Measurements from ENCODE around the gene BCL11B.

BCL11B gene

GRCh38 chr14:99148131-99148530, 123.9 kb downstream of the BCL11B start:
- POLR2A ChIA-PET (ENCODE audit: low non-redundant PET): no interaction called here
- DNase-seq (ENCODE audit: low spot score): no peak
- no peak overlapping the region for H3K27ac ChIP-seq
- CTCF ChIA-PET: no interaction called here
- TF ChIP-seq CTCF (conservative IDR thresholded peaks at IDR 0.05; ENCODE audit: low read depth): no peak

DNA sequence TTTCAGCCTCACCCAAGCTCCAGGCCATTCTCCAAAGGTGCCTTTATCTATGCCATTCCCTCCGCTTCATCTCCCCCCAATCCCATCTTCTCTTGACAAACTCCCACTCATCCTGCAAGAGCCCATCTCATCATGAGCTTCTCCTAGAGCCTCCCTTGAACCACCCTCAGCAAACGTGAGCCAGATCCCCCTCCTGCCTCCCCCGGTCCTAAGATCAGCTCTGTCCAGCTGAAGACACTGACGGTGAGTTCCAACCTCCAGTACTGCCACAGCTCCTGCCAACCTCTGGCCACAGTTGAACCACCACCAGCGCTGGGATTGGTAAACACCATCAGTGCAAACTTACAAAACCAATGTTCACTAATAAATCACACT, 124.6 kb downstream of the BCL11B start:
- no peak for TF ChIP-seq CTCF (conservative IDR thresholded peaks at IDR 0.05; ENCODE audit: low read depth)
- no peak for DNase-seq (ENCODE audit: low spot score)
- ChIA-PET CTCF (interaction anchor here (0.6 kb wide), 1 partner anchor 11 kb away, joined by 4 read pairs; no protein-coding TSS in a partner anchor), POLR2A (ENCODE audit: low non-redundant PET) (no interaction called here)
- no peak overlapping the region for H3K27ac ChIP-seq

DNA sequence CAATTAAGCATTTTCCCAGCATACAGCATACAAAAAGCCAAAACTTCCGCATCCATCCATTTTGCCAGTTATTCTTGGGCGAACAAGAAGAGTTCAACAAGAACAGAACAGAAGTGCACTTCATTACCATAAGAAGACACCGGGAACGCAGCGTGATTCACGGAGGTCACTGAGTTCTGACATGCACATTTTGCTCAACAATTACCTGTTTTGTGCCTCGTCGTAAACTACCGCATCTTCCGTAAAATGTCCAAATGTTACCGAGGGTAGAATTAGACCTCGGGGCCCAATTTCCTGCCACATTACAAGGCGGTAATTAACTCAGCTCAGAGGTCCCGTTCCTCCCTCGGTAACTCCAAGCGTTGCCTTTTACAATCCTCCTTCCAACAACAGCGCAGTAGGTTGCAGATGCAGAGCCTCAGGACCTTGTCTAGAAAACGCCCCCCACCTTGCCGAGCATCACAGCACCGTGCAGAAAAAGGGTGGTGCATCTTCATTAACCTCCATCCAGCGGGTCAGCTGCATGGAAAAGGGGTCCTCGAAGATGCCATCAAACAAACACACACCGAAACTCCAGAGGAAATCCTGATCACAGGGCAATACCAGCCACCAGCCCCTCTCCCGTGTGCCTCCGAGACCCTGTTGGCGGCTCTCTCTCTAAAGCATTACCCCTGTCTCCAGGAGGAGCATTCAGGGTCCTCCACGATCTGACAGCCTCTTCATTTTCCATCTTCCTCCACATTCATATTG, 125.2 kb downstream of the BCL11B start:
- DNase-seq (ENCODE audit: low spot score): no peak
- ChIA-PET CTCF (interaction anchor here (0.6 kb wide), 2 partner anchors 9 to 12 kb away, joined by 3 to 4 read pairs; no protein-coding TSS in a partner anchor), POLR2A (ENCODE audit: low non-redundant PET) (no interaction called here)
- H3K27ac ChIP-seq: no peak overlapping the region
- TF ChIP-seq CTCF (conservative IDR thresholded peaks at IDR 0.05; ENCODE audit: low read depth): no peak

DNA sequence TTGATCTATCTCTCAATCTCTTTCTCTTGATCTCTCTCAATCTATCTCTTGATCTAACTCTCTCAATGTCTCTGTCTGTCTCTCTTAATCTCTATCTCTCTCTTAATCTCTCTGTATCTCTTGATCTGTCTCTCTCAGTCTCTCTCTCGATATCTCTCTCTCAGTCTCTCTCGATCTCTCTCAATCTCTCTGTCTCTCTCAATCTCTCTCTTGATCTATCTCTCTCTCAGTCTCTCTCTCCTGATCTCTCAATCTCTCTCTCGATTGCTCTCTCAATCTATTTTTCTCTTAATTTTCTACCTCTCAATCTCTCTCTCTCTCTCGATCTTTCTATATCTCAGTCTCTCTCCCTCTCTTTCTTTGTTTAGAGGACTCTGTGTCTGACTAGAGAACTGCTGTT, 126.7 kb downstream of the BCL11B start:
- no peak overlapping the region for H3K27ac ChIP-seq
- TF ChIP-seq CTCF (conservative IDR thresholded peaks at IDR 0.05; ENCODE audit: low read depth): no peak
- CTCF ChIA-PET: no interaction called here
- no peak for DNase-seq (ENCODE audit: low spot score)
- POLR2A ChIA-PET (ENCODE audit: low non-redundant PET): no interaction called here

GRCh38 chr14:99143793-99144192, 128.2 kb downstream of the BCL11B start:
- POLR2A ChIA-PET (ENCODE audit: low non-redundant PET): no interaction called here
- DNase-seq (ENCODE audit: low spot score): no peak
- CTCF ChIA-PET: interaction anchor here (0.6 kb wide), 1 partner anchor 80 kb away, joined by 3 read pairs; no protein-coding TSS in a partner anchor
- no peak for TF ChIP-seq CTCF (conservative IDR thresholded peaks at IDR 0.05; ENCODE audit: low read depth)
- no peak overlapping the region for H3K27ac ChIP-seq

DNA sequence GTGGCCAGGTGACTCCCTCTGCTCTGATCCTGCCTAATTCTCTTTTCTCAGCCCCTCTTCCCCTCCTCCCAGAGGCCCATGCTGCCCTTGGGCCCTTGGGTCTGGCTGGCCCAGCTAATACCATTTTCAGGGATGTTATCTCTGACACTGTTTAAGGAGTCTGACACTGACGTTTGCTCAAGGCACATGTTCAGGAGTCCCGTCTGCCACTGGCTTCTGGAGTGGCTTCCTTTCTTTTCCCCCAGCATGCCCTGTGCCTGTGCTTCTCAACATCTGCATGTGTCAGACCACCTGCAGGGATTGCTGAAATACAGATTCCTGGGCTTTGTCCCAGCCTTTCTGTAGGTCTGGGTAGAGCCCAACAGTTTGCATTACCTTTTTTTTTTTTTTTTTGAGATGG, 128.9 kb downstream of the BCL11B start:
- CTCF ChIA-PET: interaction anchor here (0.6 kb wide), 1 partner anchor 184 kb away, joined by 3 read pairs; no protein-coding TSS in a partner anchor
- POLR2A ChIA-PET (ENCODE audit: low non-redundant PET): no interaction called here
- DNase-seq (ENCODE audit: low spot score): no peak
- H3K27ac ChIP-seq: no peak overlapping the region
- TF ChIP-seq CTCF (conservative IDR thresholded peaks at IDR 0.05; ENCODE audit: low read depth): no peak
